ENCODE measurements around the gene SYPL2. TPM values are rescaled to one million over a fixed set of nuclear protein-coding genes. Genes with fewer than 3 reads are reported as not detected.

Gene SYPL2
- under 0.01 and 0.12 TPM in 2 replicates for total RNA-seq

DNA sequence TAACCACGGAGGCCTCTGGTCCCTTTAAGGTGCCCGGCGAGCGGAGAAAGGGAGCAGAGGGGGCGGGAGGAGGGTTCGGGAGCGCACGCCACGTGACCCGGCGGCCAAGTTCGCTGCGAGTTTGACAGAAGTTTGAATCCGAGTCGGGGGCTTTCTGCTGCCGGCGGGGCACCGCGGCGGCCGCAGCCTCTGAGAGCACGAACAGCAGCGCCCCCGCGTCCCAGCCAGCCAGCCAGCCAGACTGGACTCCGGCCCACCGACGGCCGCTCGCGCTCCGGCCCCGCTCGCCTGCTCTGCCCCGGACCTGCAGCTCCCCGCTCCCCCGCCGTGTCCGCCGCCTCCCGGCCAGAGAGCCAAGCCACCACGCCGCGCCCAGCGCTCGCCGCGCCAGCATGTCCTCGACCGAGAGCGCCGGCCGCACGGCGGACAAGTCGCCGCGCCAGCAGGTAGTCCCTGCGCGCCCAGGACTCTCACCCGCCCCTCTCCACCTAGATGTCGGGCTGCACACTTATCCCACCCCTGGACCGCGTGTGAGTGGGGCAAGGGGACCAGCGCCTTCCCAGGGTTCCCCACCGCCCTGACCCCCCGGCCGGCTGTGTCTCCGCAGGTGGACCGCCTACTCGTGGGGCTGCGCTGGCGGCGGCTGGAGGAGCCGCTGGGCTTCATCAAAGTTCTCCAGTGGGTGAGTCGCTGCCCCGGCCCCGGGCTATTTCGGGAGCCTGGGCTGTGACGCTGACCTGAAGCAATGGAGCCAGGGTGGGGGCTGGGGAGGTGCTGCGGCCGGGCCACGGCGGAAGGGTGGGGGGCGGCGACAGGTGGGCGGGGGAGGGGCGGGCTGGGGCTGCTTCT is at the start of gene SYPL2:
Gene SYPL2, plus strand, starts transcription at position 95 of the 849 bp plus-strand sequence. Its CDS starts 298 bp downstream, at position 393.

DNA sequence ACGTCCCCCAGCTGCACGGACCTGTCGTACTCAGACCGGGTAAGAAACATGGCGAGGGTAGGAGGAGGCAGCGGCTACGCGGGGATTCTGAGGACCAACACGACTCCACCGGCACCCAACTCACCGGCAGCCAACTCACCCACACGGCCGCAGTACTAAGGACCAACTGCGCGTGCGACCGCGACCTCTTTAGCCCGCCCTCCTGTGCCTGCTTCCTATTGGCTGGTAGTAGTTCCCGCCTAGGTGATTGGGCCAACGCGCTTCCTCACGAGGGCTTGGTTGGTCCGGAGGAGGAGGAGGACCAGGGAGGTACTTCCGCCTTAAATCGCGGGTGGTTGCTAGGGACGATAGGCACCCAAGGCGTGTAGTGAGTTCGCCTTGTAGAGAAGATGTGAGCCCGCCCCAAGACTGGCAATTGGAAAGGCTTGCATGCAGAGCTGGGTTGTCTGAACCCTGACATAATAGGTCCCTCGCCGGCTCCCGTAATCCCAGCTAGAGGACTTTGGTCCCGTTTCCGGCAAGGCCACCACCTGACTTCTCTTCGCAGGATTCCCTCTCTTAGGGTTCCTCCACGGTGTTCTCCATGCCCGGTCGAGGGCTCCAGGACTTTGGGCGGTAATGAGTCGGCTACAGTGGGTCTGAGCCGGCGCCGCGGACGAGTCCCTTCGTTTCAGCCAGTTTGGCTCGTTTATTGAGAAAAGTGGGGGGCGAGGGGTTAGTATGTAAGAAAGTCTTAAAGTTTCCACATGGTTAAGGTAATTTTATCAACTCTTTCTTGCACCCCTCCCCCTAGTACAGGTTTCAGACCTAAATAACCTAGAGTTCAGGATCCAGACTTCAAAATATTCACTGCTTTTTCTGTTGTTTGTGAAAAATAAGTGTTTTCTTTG is 39.8 kb upstream of the SYPL2 start, which contains the start of gene PSMA5:
Gene PSMA5, minus strand, starts transcription at position 168 of the 890 bp plus-strand sequence. Its CDS starts 118 bp downstream, at position 50.

DNA sequence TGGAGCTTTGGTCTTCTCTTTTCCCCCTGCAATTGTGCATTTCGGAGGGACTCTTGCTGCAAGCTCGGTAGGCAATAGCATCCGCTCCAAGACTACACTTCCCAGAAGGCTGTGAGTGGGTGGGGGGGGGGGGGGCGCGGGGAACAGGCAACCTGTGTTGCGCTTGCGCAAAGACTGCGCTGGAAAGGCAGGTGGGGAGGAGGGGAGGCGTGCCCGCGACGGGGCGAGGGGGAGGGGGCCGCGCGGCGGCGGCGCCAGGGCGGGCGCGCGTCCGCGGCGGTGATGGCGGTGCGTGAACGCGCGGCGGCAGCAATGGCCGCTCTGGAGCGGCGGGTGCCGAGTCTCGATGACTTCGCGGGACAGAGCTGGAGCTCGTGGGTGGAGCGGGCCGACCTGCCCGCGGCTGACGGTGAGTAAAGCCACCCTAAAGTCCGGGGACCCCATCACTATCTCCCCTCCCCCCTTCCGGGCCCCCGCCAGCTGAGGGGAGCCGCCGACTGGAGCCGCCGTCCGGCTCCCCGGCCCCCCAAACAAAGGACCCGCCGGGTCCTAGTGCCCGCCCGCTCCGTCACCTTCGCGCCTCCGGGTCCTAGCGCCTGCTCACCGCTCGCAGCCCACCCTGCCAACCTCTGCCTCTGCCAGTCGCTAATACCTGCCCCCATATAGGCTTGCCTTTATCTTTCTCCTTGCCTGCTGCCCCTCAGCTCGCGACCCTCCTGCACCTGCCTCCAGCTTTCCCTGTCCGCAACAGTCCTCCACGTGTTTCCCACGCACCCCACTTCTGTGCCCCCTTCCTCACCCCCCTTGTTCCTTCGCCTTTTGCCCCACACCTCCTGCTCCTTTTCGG is 17.5 kb downstream of the SYPL2 start, which contains the start of gene ATXN7L2:
Gene ATXN7L2, plus strand, starts transcription at position 234 of the 847 bp plus-strand sequence. Its CDS starts 49 bp downstream, at position 283.

DNA sequence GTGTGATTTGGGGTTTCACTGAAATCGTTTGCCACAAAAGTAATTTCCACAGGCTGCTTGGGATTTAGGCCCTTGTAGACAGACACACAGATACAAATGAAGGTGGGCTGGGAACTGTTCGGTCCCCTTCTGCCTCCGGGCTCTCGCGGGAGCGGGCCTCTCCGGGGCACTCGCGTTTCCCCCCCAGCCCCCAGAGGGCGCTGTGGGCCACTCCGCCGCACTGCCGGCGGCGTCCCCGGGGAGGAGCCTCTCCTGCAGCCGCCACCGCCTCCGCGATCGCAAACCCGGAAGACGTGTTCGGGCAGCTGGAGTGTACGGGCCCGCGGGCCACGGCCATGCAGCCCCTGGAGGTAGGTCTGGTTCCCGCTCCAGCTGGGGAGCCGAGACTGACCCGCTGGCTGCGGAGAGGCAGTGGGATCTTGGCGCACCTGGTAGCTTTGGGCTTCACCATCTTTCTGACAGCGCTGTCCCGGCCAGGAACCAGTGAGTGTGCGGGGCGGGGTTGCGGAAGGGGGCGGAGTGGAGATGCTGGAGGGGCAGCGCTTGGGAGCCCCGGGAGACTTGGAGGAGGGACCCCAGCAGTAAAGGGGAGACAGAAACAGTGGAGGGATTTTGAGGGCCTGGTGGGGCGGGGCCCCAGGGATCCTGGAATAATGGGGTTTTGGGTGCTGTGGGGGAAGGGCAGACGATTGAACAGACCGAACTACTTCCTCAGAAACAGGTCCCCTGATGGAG is 27.6 kb downstream of the SYPL2 start, which contains the start of gene CYB561D1:
Gene CYB561D1, plus strand, starts transcription at position 290 of the 735 bp plus-strand sequence. Its CDS starts 46 bp downstream, at position 336.

DNA sequence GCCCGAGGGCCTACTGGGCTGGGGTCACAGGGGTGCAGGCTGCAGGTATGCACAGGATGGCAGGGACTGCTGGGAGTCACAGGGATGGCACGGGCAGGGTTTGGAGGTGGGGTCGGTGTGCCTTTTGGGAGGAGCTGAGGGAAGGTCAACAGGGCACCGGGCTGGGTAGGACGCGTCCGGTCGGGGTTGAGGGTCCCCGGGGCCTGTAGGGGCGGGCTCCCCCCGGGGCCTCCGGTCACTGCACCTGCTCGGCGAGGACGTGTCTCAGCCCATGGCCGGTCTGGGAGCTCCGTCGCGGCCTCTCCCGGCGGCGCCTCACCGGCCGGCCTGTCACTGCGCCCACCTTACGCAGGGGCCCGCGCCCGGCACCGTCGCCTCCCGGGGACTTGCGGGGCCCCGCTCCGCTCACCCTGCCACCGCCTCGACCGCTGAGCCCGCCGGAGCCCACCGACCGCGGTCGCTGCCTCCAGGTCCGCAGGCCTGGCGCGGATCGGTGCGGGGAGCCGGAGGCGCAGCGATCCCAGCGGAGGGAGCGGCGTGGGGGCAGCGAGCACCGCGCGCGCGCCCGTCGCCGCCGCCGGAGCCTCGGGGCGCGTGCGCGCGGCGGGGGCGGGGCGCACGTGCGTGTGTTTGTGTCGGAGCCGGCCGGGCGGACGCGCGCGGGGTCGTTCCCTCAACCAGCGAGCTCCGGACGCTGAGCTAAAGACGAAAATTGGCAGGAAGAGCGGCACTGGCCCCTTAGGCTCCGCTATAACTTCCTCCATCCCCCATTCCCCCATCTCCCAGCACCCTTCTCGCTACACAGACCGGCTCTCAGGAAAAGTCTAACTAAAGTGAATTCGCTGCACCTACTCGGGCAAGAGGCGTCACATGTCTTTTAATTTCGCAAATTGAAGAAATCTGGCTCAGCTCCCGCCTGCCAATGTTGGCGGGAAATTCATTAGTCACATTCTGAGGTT is 43.1 kb downstream of the SYPL2 start, which contains the start of gene AMIGO1:
Gene AMIGO1, minus strand, starts transcription at position 552 of the 959 bp plus-strand sequence. CDS start 815 bp downstream, outside the sequence.

Other genes with a start within 250 kb of the SYPL2 start
- gene CELSR2, start 217.0 kb upstream of the SYPL2 start, total RNA-seq: 0.97 and 1.8 TPM in 2 replicates
- 3.0 and 5.0 TPM in 2 replicates for gene PSRC1, start 183.4 kb upstream of the SYPL2 start, total RNA-seq
- not detected in 2 replicates for gene MYBPHL, start 159.5 kb upstream of the SYPL2 start, total RNA-seq
- 9.6 and 13.1 TPM in 2 replicates for gene SORT1, start 68.6 kb upstream of the SYPL2 start, total RNA-seq
- 31.3 and 47.8 TPM in 2 replicates for gene PSMA5, start 40.1 kb upstream of the SYPL2 start, total RNA-seq
- gene ATXN7L2, start 17.4 kb downstream of the SYPL2 start, total RNA-seq: 3.5 and 3.7 TPM in 2 replicates
- 11.7 and 12.2 TPM in 2 replicates for gene CYB561D1, start 27.5 kb downstream of the SYPL2 start, total RNA-seq
- gene AMIGO1, start 43.2 kb downstream of the SYPL2 start, total RNA-seq: 3.3 and 4.9 TPM in 2 replicates
- gene GPR61, start 73.3 kb downstream of the SYPL2 start, total RNA-seq: not detected in 2 replicates
- gene GNAI3, start 82.1 kb downstream of the SYPL2 start, total RNA-seq: 12.9 and 14.3 TPM in 2 replicates
- gene GNAT2, start 153.1 kb downstream of the SYPL2 start, total RNA-seq: 0.16 TPM in 1 of 2 replicates, not detected in the other
- 140 and 147 TPM in 2 replicates for gene AMPD2, start 153.3 kb downstream of the SYPL2 start, total RNA-seq
- gene GSTM4, start 189.6 kb downstream of the SYPL2 start, total RNA-seq: 16.5 and 17.5 TPM in 2 replicates
- 27.7 and 31.9 TPM in 2 replicates for gene GSTM2, start 201.5 kb downstream of the SYPL2 start, total RNA-seq
- 18.3 TPM in 1 of 2 replicates, not detected in the other for gene GSTM1, start 221.3 kb downstream of the SYPL2 start, total RNA-seq
- 6.0 and 12.5 TPM in 2 replicates for gene GSTM5, start 245.7 kb downstream of the SYPL2 start, total RNA-seq

All from hair follicle dermal papilla cell (primary cell).